ENCODE results near the gene RTP3.

DNA sequence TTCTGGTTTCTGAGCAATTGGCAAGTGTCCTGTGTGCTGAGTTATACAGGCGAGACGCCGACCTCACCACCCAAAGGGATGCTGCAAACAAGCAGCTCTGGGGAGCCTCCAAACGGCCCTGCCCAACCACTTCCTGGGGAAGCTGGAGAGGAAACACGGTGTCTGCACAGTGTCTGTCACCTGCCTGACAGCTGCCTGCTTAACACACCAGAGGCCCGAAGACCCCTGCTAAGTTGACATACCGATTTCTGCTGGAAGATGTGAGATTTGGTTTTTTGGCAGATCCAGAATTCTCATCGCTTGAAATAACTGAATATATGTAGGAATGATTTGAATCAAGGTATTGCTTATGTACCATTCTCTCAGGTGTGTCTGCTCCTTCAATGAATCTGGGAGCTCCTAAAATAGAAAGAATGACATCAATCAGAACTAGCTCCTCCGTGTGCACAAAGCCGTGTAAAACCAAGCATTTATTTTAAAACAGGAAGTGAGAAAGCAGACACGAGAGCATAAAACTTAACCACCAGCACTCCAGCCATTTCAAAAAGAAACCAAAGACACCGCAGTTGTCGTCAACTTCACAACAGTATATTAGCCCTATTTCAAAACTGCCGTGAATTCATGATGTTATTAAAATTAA, 41.1 kb downstream of the RTP3 start:
- TF ChIP-seq, protein P1, sequence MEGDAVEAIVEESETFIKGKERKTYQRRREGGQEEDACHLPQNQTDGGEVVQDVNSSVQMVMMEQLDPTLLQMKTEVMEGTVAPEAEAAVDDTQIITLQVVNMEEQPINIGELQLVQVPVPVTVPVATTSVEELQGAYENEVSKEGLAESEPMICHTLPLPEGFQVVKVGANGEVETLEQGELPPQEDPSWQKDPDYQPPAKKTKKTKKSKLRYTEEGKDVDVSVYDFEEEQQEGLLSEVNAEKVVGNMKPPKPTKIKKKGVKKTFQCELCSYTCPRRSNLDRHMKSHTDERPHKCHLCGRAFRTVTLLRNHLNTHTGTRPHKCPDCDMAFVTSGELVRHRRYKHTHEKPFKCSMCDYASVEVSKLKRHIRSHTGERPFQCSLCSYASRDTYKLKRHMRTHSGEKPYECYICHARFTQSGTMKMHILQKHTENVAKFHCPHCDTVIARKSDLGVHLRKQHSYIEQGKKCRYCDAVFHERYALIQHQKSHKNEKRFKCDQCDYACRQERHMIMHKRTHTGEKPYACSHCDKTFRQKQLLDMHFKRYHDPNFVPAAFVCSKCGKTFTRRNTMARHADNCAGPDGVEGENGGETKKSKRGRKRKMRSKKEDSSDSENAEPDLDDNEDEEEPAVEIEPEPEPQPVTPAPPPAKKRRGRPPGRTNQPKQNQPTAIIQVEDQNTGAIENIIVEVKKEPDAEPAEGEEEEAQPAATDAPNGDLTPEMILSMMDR (IDR thresholded peaks at IDR 0.05), result no peak
- TF ChIP-seq POLR2A (IDR thresholded peaks at IDR 0.05; ENCODE audit: low read depth), result no peak
